Hepatocyte (in vitro differentiated cells): Measurements from ENCODE around the gene EVI2B. TPM values are rescaled to one million over a fixed set of nuclear protein-coding genes. Genes with fewer than 3 reads are reported as not detected.

ENCODE experiments used
- DNase-seq: peaks from one replicate; pipeline ENCODE4 v3.0.0-alpha.2; 2016; ENCODE audit warnings: low spot score
- H2AFZ ChIP-seq: fragments of 200-600 bp; sonication (generic); 2 replicates; pipeline ENCODE4 v1.6.0; 2016; ENCODE audit warnings: antibody characterized with exemption, mild to moderate bottlenecking
- H3K27ac ChIP-seq: fragments of 200-600 bp; sonication (generic); 2 replicates; pipeline ENCODE4 v1.5.1; 2016; ENCODE audit warnings: mild to moderate bottlenecking
- H3K27me3 ChIP-seq: fragments of 200-600 bp; sonication (generic); 2 replicates; pipeline ENCODE4 v1.6.1; 2016
- H3K36me3 ChIP-seq: fragments of 200-600 bp; sonication (generic); replicated peaks from 2 replicates; pipeline ENCODE4 v1.5.1; 2016; ENCODE audit warnings: low read depth; ENCODE audit not compliant: insufficient read depth
- H3K4me1 ChIP-seq: fragments of 200-600 bp; sonication (generic); 2 replicates; pipeline ENCODE4 v1.5.1; 2016; ENCODE audit warnings: mild to moderate bottlenecking, moderate library complexity; ENCODE audit not compliant: insufficient read depth
- H3K4me2 ChIP-seq: fragments of 200-600 bp; sonication (generic); 2 replicates; pipeline ENCODE4 v1.6.0; 2016
- H3K4me3 ChIP-seq: fragments of 200-600 bp; sonication (generic); 2 replicates; pipeline ENCODE4 v1.5.1; 2016; ENCODE audit warnings: mild to moderate bottlenecking
- H3K79me2 ChIP-seq: fragments of 200-600 bp; sonication (generic); 2 replicates; pipeline ENCODE4 v1.6.0; 2017; ENCODE audit warnings: mild to moderate bottlenecking
- H3K9me2 ChIP-seq: fragments of 200-600 bp; sonication (generic); replicated peaks from 2 replicates; pipeline ENCODE4 v1.6.0; 2017; ENCODE audit warnings: mild to moderate bottlenecking; ENCODE audit not compliant: insufficient read depth
- H3K9me3 ChIP-seq: fragments of 200-600 bp; sonication (generic); 2 replicates; pipeline ENCODE4 v1.5.1; 2016; ENCODE audit warnings: low read depth, mild to moderate bottlenecking
- H4K20me1 ChIP-seq: fragments of 200-600 bp; sonication (generic); 2 replicates; pipeline ENCODE4 v1.6.0; 2016; ENCODE audit warnings: mild to moderate bottlenecking; ENCODE audit not compliant: insufficient read depth, poor library complexity, severe bottlenecking
- CTCF ChIP-seq: fragments of 200-600 bp; sonication (generic); IDR thresholded peaks from 2 replicates; pipeline ENCODE4 v1.5.1; 2016; ENCODE audit warnings: antibody characterized with exemption, mild to moderate bottlenecking; ENCODE audit not compliant: poor library complexity
- EZH2 ChIP-seq: fragments of 200-600 bp; sonication (generic); IDR thresholded peaks from 2 replicates; pipeline ENCODE4 v1.6.1; 2016; ENCODE audit warnings: antibody characterized with exemption, mild to moderate bottlenecking, borderline replicate concordance
- EZH2phosphoT487 ChIP-seq: fragments of 200-600 bp; sonication (generic); IDR thresholded peaks from one replicate; pipeline ENCODE4 v1.6.1; 2018; ENCODE audit warnings: antibody characterized with exemption, mild to moderate bottlenecking, low read depth, moderate library complexity; ENCODE audit not compliant: unreplicated experiment, severe bottlenecking
- WGBS: methylation state at CpG from one replicate; pipeline ENCODE4 v1.1.6; 2016; ENCODE audit warnings: low lambda C conversion rate; ENCODE audit errors: missing lambda C conversion rate; 5-methylcytosine and 5-hydroxymethylcytosine counted together
- polyA plus RNA-seq: library from polyadenylated mRNA; unstranded; fragments of >200 nt; fragmentation: Nextera tagmentation; extraction: Ambion mirVana; gene quantifications from 2 replicates; pipeline ENCODE4 v1.2.1, GENCODE V29; 2016
- total RNA-seq: library from RNA; depleted of rRNA; stranded (reverse); fragments of >200 nt; gene quantifications from 2 replicates; pipeline ENCODE4 v1.2.3, GENCODE V29; 2014

The EVI2B gene
- total and polyA plus RNA-seq, 2 experiments from 2014 or later: not detected

- Histone ChIP-seq H3K4me1 (no peaks in the 10 kb centered on the region), H3K27me3 (no peaks in the 10 kb centered on the region), H3K9me2 (no peaks in the 10 kb centered on the region), H3K27ac (no peak overlapping the region), H2AFZ (no peak overlapping the region), H3K36me3 (no peaks in the 10 kb centered on the region), H3K9me3 (no peaks in the 10 kb centered on the region), H3K4me3 (no peak overlapping the region), H4K20me1 (no peaks in the 10 kb centered on the region), H3K79me2 (no peaks in the 10 kb centered on the region), H3K4me2 (no peak overlapping the region)
- WGBS: 96% methylated on average over 1 of the region's 1 CpG
- TF ChIP-seq EZH2 (no peak), EZH2phosphoT487 (no peak), CTCF (no peak)
- DNase-seq: no peak
Measured at GRCh38 chr17:31286587-31286986, 27.3 kb downstream of the EVI2B start.

GRCh38 chr17:31283841-31284240 is 30.0 kb downstream of the EVI2B start:
- no peak overlapping the region for H3K27ac ChIP-seq
- no peaks in the 10 kb centered on the region for H3K9me2 ChIP-seq
- no peak overlapping the region for H3K4me3 ChIP-seq
- H2AFZ ChIP-seq: no peak overlapping the region
- H3K27me3 ChIP-seq: no peaks in the 10 kb centered on the region
- no peak for DNase-seq
- H4K20me1 ChIP-seq: no peaks in the 10 kb centered on the region
- no peak for TF ChIP-seq EZH2phosphoT487
- TF ChIP-seq CTCF: no peak
- TF ChIP-seq EZH2: no peak
- H3K9me3 ChIP-seq: no peaks in the 10 kb centered on the region
- H3K4me2 ChIP-seq: no peak overlapping the region
- H3K79me2 ChIP-seq: no peaks in the 10 kb centered on the region
- H3K4me1 ChIP-seq: no peaks in the 10 kb centered on the region
- no peaks in the 10 kb centered on the region for H3K36me3 ChIP-seq

GRCh38 chr17:31281061-31281460 is 32.8 kb downstream of the EVI2B start:
- Histone ChIP-seq H3K27me3 (no peaks in the 10 kb centered on the region), H4K20me1 (no peaks in the 10 kb centered on the region), H3K4me2 (no peak overlapping the region), H3K36me3 (no peaks in the 10 kb centered on the region), H3K27ac (no peak overlapping the region), H2AFZ (no peak overlapping the region), H3K79me2 (no peaks in the 10 kb centered on the region), H3K4me3 (no peak overlapping the region), H3K9me2 (no peaks in the 10 kb centered on the region), H3K9me3 (no peaks in the 10 kb centered on the region), H3K4me1 (no peaks in the 10 kb centered on the region)
- TF ChIP-seq CTCF: no peak
- TF ChIP-seq EZH2phosphoT487: no peak
- TF ChIP-seq EZH2: no peak
- WGBS: 95% methylated on average over 2 of the region's 2 CpGs
- no peak for DNase-seq

- Histone ChIP-seq H3K36me3 (no peaks in the 10 kb centered on the region), H3K27me3 (no peaks in the 10 kb centered on the region), H3K27ac (no peak overlapping the region), H3K79me2 (no peaks in the 10 kb centered on the region), H3K9me3 (no peaks in the 10 kb centered on the region), H3K9me2 (no peaks in the 10 kb centered on the region), H3K4me3 (no peak overlapping the region), H2AFZ (no peak overlapping the region), H3K4me1 (no peaks in the 10 kb centered on the region), H3K4me2 (no peak overlapping the region), H4K20me1 (no peaks in the 10 kb centered on the region)
- WGBS: 87% methylated on average over 2 of the region's 2 CpGs
- DNase-seq: no peak
- no peak for TF ChIP-seq EZH2phosphoT487
- TF ChIP-seq EZH2: no peak
- no peak for TF ChIP-seq CTCF
Measured at GRCh38 chr17:31279401-31279800, 34.5 kb downstream of the EVI2B start.
